ENCODE results near the gene PRELID2. TPM values are rescaled to one million over a fixed set of nuclear protein-coding genes. Genes with fewer than 3 reads are reported as not detected.

The PRELID2 gene
- total RNA-seq, 2 donors from 2014 or later = 4.1 to 5.4 TPM

DNA sequence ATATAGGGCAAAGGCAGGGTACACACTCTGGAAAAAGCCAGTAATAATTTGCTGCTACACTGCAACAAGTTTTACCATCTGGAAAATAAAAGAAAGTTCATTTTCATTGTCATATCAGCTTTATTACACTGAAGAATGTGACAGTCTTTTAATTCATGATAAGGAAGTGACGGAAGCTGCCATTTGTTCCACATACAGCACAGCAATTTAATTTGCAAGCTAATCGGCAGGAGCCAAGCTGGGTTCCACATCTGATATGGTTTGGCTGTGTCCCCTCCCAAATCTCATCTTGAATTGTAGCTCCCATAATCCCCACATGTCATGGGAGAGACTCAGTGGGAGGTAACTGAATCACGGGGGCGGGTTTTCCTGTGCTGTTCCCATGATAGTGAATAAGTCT, 16.5 kb downstream of the PRELID2 start:
- no peaks in the 10 kb centered on the region for H3K27me3 ChIP-seq (replicated peaks; ENCODE audit: insufficient read depth)
- WGBS = 89% methylated on average over 4 of the region's 4 CpGs
- TF ChIP-seq, protein P1, sequence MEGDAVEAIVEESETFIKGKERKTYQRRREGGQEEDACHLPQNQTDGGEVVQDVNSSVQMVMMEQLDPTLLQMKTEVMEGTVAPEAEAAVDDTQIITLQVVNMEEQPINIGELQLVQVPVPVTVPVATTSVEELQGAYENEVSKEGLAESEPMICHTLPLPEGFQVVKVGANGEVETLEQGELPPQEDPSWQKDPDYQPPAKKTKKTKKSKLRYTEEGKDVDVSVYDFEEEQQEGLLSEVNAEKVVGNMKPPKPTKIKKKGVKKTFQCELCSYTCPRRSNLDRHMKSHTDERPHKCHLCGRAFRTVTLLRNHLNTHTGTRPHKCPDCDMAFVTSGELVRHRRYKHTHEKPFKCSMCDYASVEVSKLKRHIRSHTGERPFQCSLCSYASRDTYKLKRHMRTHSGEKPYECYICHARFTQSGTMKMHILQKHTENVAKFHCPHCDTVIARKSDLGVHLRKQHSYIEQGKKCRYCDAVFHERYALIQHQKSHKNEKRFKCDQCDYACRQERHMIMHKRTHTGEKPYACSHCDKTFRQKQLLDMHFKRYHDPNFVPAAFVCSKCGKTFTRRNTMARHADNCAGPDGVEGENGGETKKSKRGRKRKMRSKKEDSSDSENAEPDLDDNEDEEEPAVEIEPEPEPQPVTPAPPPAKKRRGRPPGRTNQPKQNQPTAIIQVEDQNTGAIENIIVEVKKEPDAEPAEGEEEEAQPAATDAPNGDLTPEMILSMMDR (IDR thresholded peaks at IDR 0.05) = no peak
- no peak for TF ChIP-seq POLR2AphosphoS5 (IDR thresholded peaks at IDR 0.05)
- no peak for TF ChIP-seq POLR2A (IDR thresholded peaks at IDR 0.05)
- intact Hi-C loops (cut with DNase I) = no loop called here
- H3K4me1 ChIP-seq (replicated peaks) = no peaks in the 10 kb centered on the region
- no peaks in the 10 kb centered on the region for H3K9me3 ChIP-seq
- H3K4me3 ChIP-seq = no peak overlapping the region
- no peak for DNase-seq (ENCODE audit: low spot score)
- no peak overlapping the region for H3K27ac ChIP-seq
- no peaks in the 10 kb centered on the region for H3K36me3 ChIP-seq

- Histone ChIP-seq H3K4me3 (no peak overlapping the region), H3K4me1 (replicated peaks) (no peaks in the 10 kb centered on the region), H3K36me3 (no peaks in the 10 kb centered on the region), H3K27me3 (replicated peaks; ENCODE audit: insufficient read depth) (no peaks in the 10 kb centered on the region), H3K27ac (no peak overlapping the region), H3K9me3 (no peaks in the 10 kb centered on the region)
- intact Hi-C loops (cut with DNase I) = no loop called here
- WGBS = 69% methylated on average over 1 of the region's 1 CpG
- no peak for TF ChIP-seq POLR2A (IDR thresholded peaks at IDR 0.05)
- TF ChIP-seq, protein P1 (IDR thresholded peaks at IDR 0.05) = no peak
- DNase-seq (ENCODE audit: low spot score) = no peak
Observed at GRCh38 chr5:145812877-145813276, 22.3 kb downstream of the PRELID2 start.

DNA sequence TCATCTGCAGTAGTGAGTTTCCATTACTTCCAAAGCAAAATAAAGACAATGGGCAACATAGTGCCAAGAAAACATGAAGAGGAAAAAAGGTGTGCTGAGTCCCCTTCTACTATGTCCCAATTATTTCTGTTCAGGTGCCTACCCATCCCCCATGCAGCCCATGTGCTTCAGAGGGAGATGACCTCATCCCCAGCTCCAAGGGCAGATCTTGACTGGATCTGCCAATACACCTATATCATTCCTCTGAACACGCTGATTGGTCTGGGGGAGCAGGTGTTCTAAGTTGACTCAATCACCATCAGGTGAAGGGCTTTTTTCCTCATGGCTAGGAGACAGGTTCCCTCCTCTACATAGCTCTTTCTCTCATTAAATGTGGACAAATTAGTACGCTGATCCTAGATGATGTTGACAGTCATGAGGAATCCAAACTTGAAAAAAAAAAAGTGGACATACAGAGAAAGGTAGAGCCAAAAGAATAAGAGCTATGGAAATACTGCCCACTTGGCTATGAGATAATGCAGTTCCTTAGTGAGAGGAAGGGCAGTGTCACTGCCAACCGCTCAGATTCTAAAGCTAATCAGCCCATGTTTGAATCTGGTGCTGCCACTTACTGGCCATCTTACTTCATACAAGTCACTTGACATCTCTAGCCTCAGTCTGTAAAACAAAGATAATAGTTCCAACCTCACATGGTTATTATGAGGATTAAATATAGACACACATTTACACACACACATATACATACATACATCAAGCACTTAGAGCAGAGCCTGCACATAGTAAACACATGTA, 23.1 kb downstream of the PRELID2 start:
- Histone ChIP-seq H3K9me3 (no peaks in the 10 kb centered on the region), H3K36me3 (no peaks in the 10 kb centered on the region), H3K4me3 (no peak overlapping the region), H3K27me3 (replicated peaks; ENCODE audit: insufficient read depth) (no peaks in the 10 kb centered on the region), H3K4me1 (replicated peaks) (no peaks in the 10 kb centered on the region), H3K27ac (no peak overlapping the region)
- 81% methylated on average over 3 of the region's 3 CpGs for WGBS
- intact Hi-C loops (cut with DNase I) = no loop called here
- DNase-seq (ENCODE audit: low spot score) = no peak
- TF ChIP-seq, protein P1 (IDR thresholded peaks at IDR 0.05) = no peak
- TF ChIP-seq POLR2A (IDR thresholded peaks at IDR 0.05) (no peak), POLR2AphosphoS5 (IDR thresholded peaks at IDR 0.05) (no peak)

DNA sequence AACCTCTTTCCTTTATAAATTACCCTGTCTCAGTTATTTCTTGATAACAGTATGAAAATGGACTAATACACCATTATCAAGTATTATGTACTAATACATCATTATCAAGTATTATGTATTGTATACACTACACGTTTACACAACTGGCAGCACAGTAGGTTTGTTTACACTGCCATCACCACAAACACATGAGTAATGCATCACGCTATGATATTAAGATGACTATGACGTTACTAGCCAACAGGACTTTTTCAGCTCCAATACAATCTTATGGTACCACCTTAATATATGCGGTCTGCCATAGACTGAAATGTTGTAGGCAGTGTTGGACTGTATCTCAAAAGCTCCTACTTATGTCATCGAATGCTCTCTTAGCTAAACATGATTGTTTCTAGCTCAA, 28.2 kb downstream of the PRELID2 start:
- DNase-seq (ENCODE audit: low spot score) = no peak
- TF ChIP-seq, protein P1 (IDR thresholded peaks at IDR 0.05) = no peak
- TF ChIP-seq POLR2A (IDR thresholded peaks at IDR 0.05) (no peak), POLR2AphosphoS5 (IDR thresholded peaks at IDR 0.05) (no peak)
- Histone ChIP-seq H3K9me3 (no peaks in the 10 kb centered on the region), H3K4me3 (no peak overlapping the region), H3K27ac (no peak overlapping the region), H3K4me1 (replicated peaks) (no peaks in the 10 kb centered on the region), H3K27me3 (replicated peaks; ENCODE audit: insufficient read depth) (no peaks in the 10 kb centered on the region), H3K36me3 (no peaks in the 10 kb centered on the region)
- 92% methylated on average over 5 of the region's 5 CpGs for WGBS
- intact Hi-C loops (cut with DNase I) = no loop called here

- no peaks in the 10 kb centered on the region for H3K9me3 ChIP-seq
- H3K36me3 ChIP-seq = no peaks in the 10 kb centered on the region
- no peak for DNase-seq (ENCODE audit: low spot score)
- H3K4me3 ChIP-seq = no peak overlapping the region
- H3K27me3 ChIP-seq (replicated peaks; ENCODE audit: insufficient read depth) = no peaks in the 10 kb centered on the region
- 91% methylated on average over 4 of the region's 4 CpGs for WGBS
- H3K4me1 ChIP-seq (replicated peaks) = no peaks in the 10 kb centered on the region
- TF ChIP-seq POLR2A (IDR thresholded peaks at IDR 0.05) = no peak
- TF ChIP-seq, protein P1 (IDR thresholded peaks at IDR 0.05) = no peak
- no peak for TF ChIP-seq POLR2AphosphoS5 (IDR thresholded peaks at IDR 0.05)
- intact Hi-C loops (cut with DNase I) = no loop called here
- no peak overlapping the region for H3K27ac ChIP-seq
Observed at GRCh38 chr5:145805819-145806218, 29.3 kb downstream of the PRELID2 start.

Measured in prostate gland (tissue), 2 donors.